GM23338 (cell line): ENCODE measurements around the gene UFD1. TPM values are rescaled to one million over a fixed set of nuclear protein-coding genes. Genes with fewer than 3 reads are reported as not detected.

Experiments
- ATAC-seq: fragments of 200-7000 bp; cut with Tn5 transposase; 3 replicates; pipeline ENCODE4 v1.9.1; 2020
- DNase-seq: peaks from one replicate; pipeline ENCODE4 v3.0.0-alpha.2; 2015; ENCODE audit warnings: low spot score
- H2AFZ ChIP-seq: fragments of 200-600 bp; sonication (generic); 2 replicates; pipeline ENCODE4 v1.8.0; 2016; ENCODE audit warnings: antibody characterized with exemption, mild to moderate bottlenecking, moderate library complexity
- H3F3A ChIP-seq: fragments of 200-600 bp; sonication (generic); replicated peaks from 2 replicates; pipeline ENCODE4 v1.8.0; 2017; ENCODE audit warnings: antibody characterized with exemption, mixed run types, low read depth
- H3K27ac ChIP-seq: fragments of 200-600 bp; sonication (generic); 2 replicates; pipeline ENCODE4 v1.6.1; 2016; ENCODE audit warnings: low read depth
- H3K27me3 ChIP-seq: fragments of 200-600 bp; sonication (generic); 2 replicates; pipeline ENCODE4 v1.8.0; 2016; ENCODE audit warnings: mild to moderate bottlenecking, mixed run types, moderate library complexity; ENCODE audit not compliant: insufficient read depth
- H3K36me3 ChIP-seq: fragments of 200-600 bp; sonication (generic); 2 replicates; pipeline ENCODE4 v1.8.0; 2016; ENCODE audit warnings: mild to moderate bottlenecking; ENCODE audit not compliant: insufficient read depth
- H3K4me1 ChIP-seq: fragments of 200-600 bp; sonication (generic); 2 replicates; pipeline ENCODE4 v1.8.0; 2016; ENCODE audit warnings: mild to moderate bottlenecking, moderate library complexity; ENCODE audit not compliant: insufficient read depth
- H3K4me2 ChIP-seq: fragments of 200-600 bp; sonication (generic); 2 replicates; pipeline ENCODE4 v1.7.1; 2017; ENCODE audit warnings: mixed run types
- H3K4me3 ChIP-seq: fragments of 200-600 bp; sonication (generic); 2 replicates; pipeline ENCODE4 v1.6.1; 2016; ENCODE audit warnings: mixed run types
- H3K79me2 ChIP-seq: fragments of 200-600 bp; sonication (generic); replicated peaks from 2 replicates; pipeline ENCODE4 v1.8.0; 2017; ENCODE audit warnings: mild to moderate bottlenecking; ENCODE audit not compliant: insufficient read depth
- H3K9me2 ChIP-seq: fragments of 200-600 bp; sonication (generic); 2 replicates; pipeline ENCODE4 v1.8.0; 2017; ENCODE audit not compliant: insufficient read depth
- H4K20me1 ChIP-seq: fragments of 200-600 bp; sonication (generic); replicated peaks from 2 replicates; pipeline ENCODE4 v1.8.0; 2017; ENCODE audit warnings: mild to moderate bottlenecking; ENCODE audit not compliant: insufficient read depth
- H3K27ac Mint-ChIP-seq: 2 replicates; pipeline ENCODE4 v1.8.0; 2020; ENCODE audit warnings: inconsistent platforms, mild to moderate bottlenecking, moderate library complexity, mixed read lengths
- H3K27me3 Mint-ChIP-seq: 3 replicates; pipeline ENCODE4 v1.8.0; 2022; ENCODE audit warnings: low read depth, mild to moderate bottlenecking, moderate library complexity, mixed read lengths, inconsistent platforms; ENCODE audit not compliant: insufficient read depth, poor library complexity
- H3K36me3 Mint-ChIP-seq: 3 replicates; pipeline ENCODE4 v1.8.0; 2021; ENCODE audit warnings: low read depth, mild to moderate bottlenecking, inconsistent platforms, moderate library complexity, mixed read lengths
- H3K4me1 Mint-ChIP-seq: 3 replicates; pipeline ENCODE4 v1.8.0; 2020; ENCODE audit warnings: mild to moderate bottlenecking, inconsistent platforms, mixed read lengths
- H3K4me3 Mint-ChIP-seq: 3 replicates; pipeline ENCODE4 v1.8.0; 2021; ENCODE audit warnings: moderate library complexity, mild to moderate bottlenecking, inconsistent platforms, mixed read lengths
- H3K9me3 Mint-ChIP-seq: 3 replicates; pipeline ENCODE4 v1.8.0; 2020; ENCODE audit warnings: moderate library complexity, mild to moderate bottlenecking, inconsistent platforms, mixed read lengths
- CREB1 ChIP-seq: fragments of 250-450 bp; sonication (Bioruptor Pico); IDR thresholded peaks from 2 replicates; pipeline ENCODE4 v1.5.0; 2020; ENCODE audit warnings: low read depth, mild to moderate bottlenecking, moderate library complexity
- ETS1 ChIP-seq: IDR thresholded peaks from 2 replicates; pipeline ENCODE4 v1.6.1; 2016; ENCODE audit warnings: antibody characterized with exemption
- EZH2 ChIP-seq: fragments of 200-600 bp; sonication (generic); IDR thresholded peaks from one replicate; pipeline ENCODE4 v1.8.0; 2017; ENCODE audit warnings: antibody characterized with exemption, mild to moderate bottlenecking, low read depth; ENCODE audit not compliant: unreplicated experiment
- EZH2phosphoT487 ChIP-seq: fragments of 200-600 bp; sonication (generic); IDR thresholded peaks from one replicate; pipeline ENCODE4 v1.8.1; 2018; ENCODE audit warnings: antibody characterized with exemption; ENCODE audit not compliant: unreplicated experiment
- JUNB ChIP-seq: IDR thresholded peaks from one replicate; pipeline ENCODE4 v1.6.1; 2016; ENCODE audit warnings: antibody characterized with exemption; ENCODE audit not compliant: unreplicated experiment
- NANOG ChIP-seq: IDR thresholded peaks from 2 replicates; pipeline ENCODE4 v1.6.1; 2016; ENCODE audit warnings: antibody characterized with exemption, borderline replicate concordance
- POLR2AphosphoS5 ChIP-seq: IDR thresholded peaks from 2 replicates; pipeline ENCODE4 v1.6.1; 2016; ENCODE audit warnings: antibody characterized with exemption, low read depth
- REST ChIP-seq: IDR thresholded peaks from one replicate; pipeline ENCODE4 v1.6.1; 2018; ENCODE audit warnings: antibody characterized with exemption; ENCODE audit not compliant: unreplicated experiment
- STAT1 ChIP-seq: IDR thresholded peaks from one replicate; pipeline ENCODE4 v1.6.1; 2016; ENCODE audit warnings: antibody characterized with exemption; ENCODE audit not compliant: unreplicated experiment
- ZNF114 ChIP-seq: fragments of 250-450 bp; sonication (Bioruptor Pico); IDR thresholded peaks from 2 replicates; pipeline ENCODE4 v1.5.0; 2020; ENCODE audit warnings: mild to moderate bottlenecking, moderate library complexity
- ZNF331 ChIP-seq: fragments of 250-450 bp; sonication (Bioruptor Pico); IDR thresholded peaks from 2 replicates; pipeline ENCODE4 v1.5.0; 2020; ENCODE audit warnings: low read depth, mild to moderate bottlenecking, moderate library complexity
- ZNF462 ChIP-seq: fragments of 250-450 bp; sonication (Bioruptor Pico); IDR thresholded peaks from 2 replicates; pipeline ENCODE4 v1.5.0; 2020; ENCODE audit warnings: mild to moderate bottlenecking, moderate library complexity
- polyA plus RNA-seq: library from polyadenylated mRNA; unstranded; fragments of >200 nt; fragmentation: Nextera tagmentation; extraction: Ambion mirVana; gene quantifications from 2 replicates; pipeline ENCODE4 v1.2.1, GENCODE V29; 2016
- total RNA-seq: library from RNA; depleted of rRNA; stranded (reverse); fragments of >200 nt; shearing (Covaris generic); gene quantifications from 2 replicates; pipeline ENCODE4 v1.2.3, GENCODE V29; 2014

UFD1 gene
- total and polyA plus RNA-seq, 2 experiments from 2014 or later: 53.5 to 93.8 TPM

GRCh38 chr22:19490628-19491230 lies 11.7 kb upstream of the UFD1 start (continued):
- TF ChIP-seq JUNB: no peak

GRCh38 chr22:19488884-19489843 lies 10.2 kb upstream of the UFD1 start:
- H3K36me3 Mint-ChIP-seq: peaks cover 53% of the 10 kb centered on the region
- Histone ChIP-seq H4K20me1 (peaks cover 13% of the 10 kb centered on the region), H3K79me2 (peaks cover 3% of the 10 kb centered on the region), H3K27me3 (no peaks in the 10 kb centered on the region), H3K36me3 (peaks cover 28% of the 10 kb centered on the region), H3K27ac (no peak overlapping the region), H3K9me2 (no peaks in the 10 kb centered on the region), H3K4me1 (no peaks in the 10 kb centered on the region), H3K4me3 (no peak overlapping the region), H3K4me2 (no peak overlapping the region), H2AFZ (no peak overlapping the region), H3F3A (no peaks in the 10 kb centered on the region)
- ATAC-seq (no peak), DNase-seq (no peak)
- no peaks in the 10 kb centered on the region for H3K4me1 Mint-ChIP-seq
- H3K4me3 Mint-ChIP-seq: no peak overlapping the region
- peaks cover 2% of the 10 kb centered on the region for H3K27me3 Mint-ChIP-seq
- H3K9me3 Mint-ChIP-seq: no peaks in the 10 kb centered on the region
- no peak overlapping the region for H3K27ac Mint-ChIP-seq
- no peak for TF ChIP-seq CREB1 (CRISPR knock-in tag)
- TF ChIP-seq STAT1: no peak
- TF ChIP-seq ZNF462 (CRISPR knock-in tag): no peak
- TF ChIP-seq POLR2AphosphoS5: no peak
- no peak for TF ChIP-seq NANOG
- TF ChIP-seq ETS1: no peak
- no peak for TF ChIP-seq ZNF114 (CRISPR knock-in tag)
- no peak for TF ChIP-seq REST
- TF ChIP-seq ZNF331: no peak
- no peak for TF ChIP-seq EZH2
- TF ChIP-seq JUNB: no peak
- TF ChIP-seq EZH2phosphoT487: no peak
